COLO829 (cell line): ENCODE measurements around the gene PDZK1IP1.

Experiments used
- DNase-seq: peaks from one replicate; pipeline ENCODE4 v3.0.0; 2012; ENCODE audit warnings: low spot score

The PDZK1IP1 gene

GRCh38 chr1:47137925-47138615 is 51.8 kb downstream of the PDZK1IP1 start:
- DNase-seq = no peak

GRCh38 chr1:47137198-47137597 is 52.6 kb downstream of the PDZK1IP1 start, which contains the start of gene CYP4A22:
CYP4A22 (plus strand) TSS chr1:47137441; CDS start chr1:47137486, 45 bp downstream.
- DNase-seq = no peak
